Calu3 (cell line): ENCODE data around the gene GASK1A. TPM values are rescaled to one million over a fixed set of nuclear protein-coding genes. Genes with fewer than 3 reads are reported as not detected.

Source experiments
- BruUV-seq: library from RNA; stranded (reverse); fragments of 400-500 nt; replicated peaks from 2 replicates; lab custom pipeline; 2021; lab: Mats Ljungman, UMichigan
- CTCF ChIA-PET: fragments of 300-600 bp; sonication (Branson Sonifier 250); formaldehyde crosslinking; loops from one replicate; lab custom pipeline; 2022; ENCODE audit warnings: antibody characterized with exemption; lab: Charles Lee
- DNase-seq: peaks from one replicate; pipeline ENCODE4 v3.0.0; 2022
- H3K27ac Mint-ChIP-seq: one replicate; pipeline ENCODE4 v1.8.0; 2022; ENCODE audit warnings: mixed read lengths; ENCODE audit not compliant: unreplicated experiment
- H3K27me3 Mint-ChIP-seq: one replicate; pipeline ENCODE4 v1.8.0; 2022; ENCODE audit warnings: mixed read lengths; ENCODE audit not compliant: unreplicated experiment
- H3K36me3 Mint-ChIP-seq: one replicate; pipeline ENCODE4 v1.8.0; 2022; ENCODE audit warnings: mild to moderate bottlenecking, moderate library complexity, mixed read lengths; ENCODE audit not compliant: insufficient read depth, unreplicated experiment
- H3K4me1 Mint-ChIP-seq: one replicate; pipeline ENCODE4 v1.8.0; 2022; ENCODE audit warnings: mild to moderate bottlenecking, low read depth, mixed read lengths; ENCODE audit not compliant: unreplicated experiment
- H3K4me3 Mint-ChIP-seq: one replicate; pipeline ENCODE4 v1.8.0; 2022; ENCODE audit warnings: mild to moderate bottlenecking, low read depth, moderate library complexity, mixed read lengths; ENCODE audit not compliant: unreplicated experiment
- H3K9me3 Mint-ChIP-seq: one replicate; pipeline ENCODE4 v1.8.0; 2022; ENCODE audit warnings: low read depth, mixed read lengths; ENCODE audit not compliant: unreplicated experiment
- CTCF ChIP-seq: fragments of 200-600 bp; IDR thresholded peaks from one replicate; pipeline ENCODE4 v1.8.0; 2022; ENCODE audit warnings: antibody characterized with exemption; ENCODE audit not compliant: unreplicated experiment
- intact Hi-C: fragments of 100-400 bp; cut with micrococcal nuclease; formaldehyde crosslinking; loops from one replicate; pipeline ENCODE4 v1.10.0; 2022; ENCODE audit not compliant: unreplicated experiment
- total RNA-seq: library from RNA; stranded (reverse); gene quantifications from 2 replicates; pipeline ENCODE4 v1.2.3, GENCODE V29; 2022

GASK1A gene
- total RNA-seq, 1 experiment from 2014 or later = 2.3 TPM

GRCh38 chr3:43011638-43012037, 32.5 kb downstream of the GASK1A start:
- no peaks in the 10 kb centered on the region for H3K9me3 Mint-ChIP-seq
- H3K36me3 Mint-ChIP-seq = no peaks in the 10 kb centered on the region
- no peaks in the 10 kb centered on the region for H3K4me1 Mint-ChIP-seq
- BruUV-seq = no TSS peak
- TF ChIP-seq CTCF = no peak
- no peak overlapping the region for H3K4me3 Mint-ChIP-seq
- no peak for DNase-seq
- CTCF ChIA-PET = no interaction called here
- peaks cover 12% of the 10 kb centered on the region for H3K27me3 Mint-ChIP-seq
- intact Hi-C loops = no loop called here
- no peak overlapping the region for H3K27ac Mint-ChIP-seq

GRCh38 chr3:43012174-43012573, 33.1 kb downstream of the GASK1A start:
- H3K27ac Mint-ChIP-seq = no peak overlapping the region
- H3K36me3 Mint-ChIP-seq = no peaks in the 10 kb centered on the region
- BruUV-seq = no TSS peak
- no peaks in the 10 kb centered on the region for H3K9me3 Mint-ChIP-seq
- intact Hi-C loops = no loop called here
- TF ChIP-seq CTCF = no peak
- CTCF ChIA-PET = interaction anchor here (0.7 kb wide), 2 partner anchors 36 to 179 kb away, joined by 4 to 6 read pairs; no protein-coding TSS in a partner anchor
- DNase-seq = no peak
- H3K27me3 Mint-ChIP-seq = peaks cover 7% of the 10 kb centered on the region
- no peak overlapping the region for H3K4me3 Mint-ChIP-seq
- no peaks in the 10 kb centered on the region for H3K4me1 Mint-ChIP-seq

GRCh38 chr3:43013256-43013655, 34.1 kb downstream of the GASK1A start:
- H3K9me3 Mint-ChIP-seq = no peaks in the 10 kb centered on the region
- no TSS peak for BruUV-seq

GRCh38 chr3:43013743-43014155, 34.6 kb downstream of the GASK1A start:
- H3K4me1 Mint-ChIP-seq = no peaks in the 10 kb centered on the region
- intact Hi-C loops = no loop called here
- no peak overlapping the region for H3K27ac Mint-ChIP-seq
- BruUV-seq = no TSS peak
- CTCF ChIA-PET = no interaction called here
- DNase-seq = no peak
- no peaks in the 10 kb centered on the region for H3K27me3 Mint-ChIP-seq
- no peaks in the 10 kb centered on the region for H3K36me3 Mint-ChIP-seq
- no peaks in the 10 kb centered on the region for H3K9me3 Mint-ChIP-seq
- no peak for TF ChIP-seq CTCF
- no peak overlapping the region for H3K4me3 Mint-ChIP-seq

More at GRCh38 chr3:43013256-43013655, 34.1 kb downstream of the GASK1A start:
- CTCF ChIA-PET = no interaction called here
- Mint-ChIP-seq H3K36me3 (no peaks in the 10 kb centered on the region), H3K4me3 (no peak overlapping the region), H3K27ac (no peak overlapping the region), H3K4me1 (no peaks in the 10 kb centered on the region), H3K27me3 (no peaks in the 10 kb centered on the region)
- intact Hi-C loops = no loop called here
- no peak for DNase-seq
- TF ChIP-seq CTCF = no peak
